ENCODE results near the gene EZR.

Gene EZR

DNA sequence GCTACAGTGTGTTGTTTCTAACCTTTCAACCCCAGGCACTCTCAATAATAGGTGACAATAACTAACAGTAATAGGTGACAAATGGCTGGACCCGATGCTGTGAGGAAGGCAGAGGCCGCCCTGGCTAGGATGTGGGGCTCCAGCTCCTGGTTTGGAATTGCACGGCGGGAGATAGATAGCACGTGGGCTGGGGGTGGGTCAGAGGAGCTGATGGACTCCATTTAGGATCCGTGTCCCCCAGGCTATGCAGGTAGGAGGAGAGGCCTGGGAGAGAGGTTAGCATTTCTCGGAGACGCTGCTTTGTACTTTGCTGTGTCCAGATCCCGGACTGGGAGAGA is 61.4 kb downstream of the EZR start:
- no peak for DNase-seq

DNA sequence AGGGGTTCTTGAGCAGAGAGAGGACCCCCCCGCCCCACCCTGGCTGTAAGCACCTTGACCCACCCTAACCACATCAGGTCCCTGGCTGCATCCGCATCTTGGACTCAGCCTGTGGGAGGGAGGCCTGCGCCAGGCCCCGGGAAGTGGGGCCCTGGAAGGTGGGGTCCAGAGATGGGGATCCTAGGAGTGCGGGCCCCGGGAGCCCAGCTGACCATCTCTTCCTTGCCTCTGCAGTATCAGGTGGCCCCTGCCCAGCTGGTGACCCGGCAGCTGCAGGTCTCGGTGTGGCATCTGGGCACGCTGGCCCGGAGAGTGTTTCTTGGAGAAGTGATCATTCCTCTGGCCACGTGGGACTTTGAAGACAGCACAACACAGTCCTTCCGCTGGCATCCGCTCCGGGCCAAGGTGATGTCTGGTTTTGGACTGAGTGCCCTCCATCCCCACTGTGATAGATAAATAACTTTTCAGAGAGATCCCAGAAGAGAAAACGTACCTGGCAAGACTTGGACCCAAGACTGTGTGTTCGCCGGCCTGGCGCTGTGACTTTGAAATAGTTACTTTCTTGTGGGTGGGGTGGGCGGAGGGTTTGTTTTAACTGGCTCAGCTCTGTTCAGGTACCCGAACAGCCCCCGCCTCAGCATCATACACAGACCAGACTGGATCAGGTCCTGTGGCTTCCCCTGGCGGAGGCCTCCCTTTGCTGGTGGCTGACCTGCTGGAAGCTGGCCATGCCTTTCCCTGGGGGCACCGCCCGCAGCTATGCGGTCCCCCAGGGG is 62.0 kb downstream of the EZR start:
- peak; percentile 4 for DNase-seq

DNA sequence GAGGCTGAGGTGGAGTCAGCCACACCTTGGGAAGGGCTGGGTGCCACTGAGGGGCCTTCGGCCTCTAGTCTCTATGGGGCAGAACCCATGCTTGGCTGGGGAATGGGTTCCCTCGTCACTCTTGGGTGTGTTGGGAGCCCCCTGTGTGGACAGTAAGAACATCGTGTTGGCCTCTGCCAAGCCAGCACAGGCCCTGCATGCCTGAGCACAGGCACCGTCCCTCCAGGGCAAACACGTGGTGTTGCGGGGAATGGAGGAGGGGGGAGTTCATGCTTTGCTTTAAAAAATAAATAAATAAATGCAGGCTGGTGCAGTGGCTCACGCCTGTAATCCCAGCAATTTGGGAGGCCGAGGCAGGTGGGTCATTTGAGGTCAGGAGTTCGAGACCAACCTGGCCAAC is 63.0 kb downstream of the EZR start:
- no peak for DNase-seq

DNA sequence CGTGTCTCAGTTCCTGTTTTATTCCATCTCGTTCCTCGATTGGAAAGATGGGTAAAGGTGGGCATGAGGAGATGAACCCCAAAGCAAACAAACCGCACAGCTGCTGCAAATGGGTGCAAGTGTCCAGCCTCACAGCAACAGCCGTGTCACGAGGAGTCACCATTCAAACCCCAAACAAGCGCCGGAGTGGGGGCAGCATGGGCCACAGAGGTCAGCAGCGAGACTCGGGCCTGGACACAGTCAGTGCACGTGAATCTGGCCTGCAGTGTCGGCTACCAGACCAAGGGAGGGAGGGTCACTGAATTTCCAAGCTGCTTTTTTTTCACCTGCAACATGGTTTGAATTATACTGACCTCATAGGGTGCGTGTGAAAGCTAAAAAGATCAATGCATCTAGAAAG is 63.5 kb downstream of the EZR start:
- DNase-seq = no peak

DNA sequence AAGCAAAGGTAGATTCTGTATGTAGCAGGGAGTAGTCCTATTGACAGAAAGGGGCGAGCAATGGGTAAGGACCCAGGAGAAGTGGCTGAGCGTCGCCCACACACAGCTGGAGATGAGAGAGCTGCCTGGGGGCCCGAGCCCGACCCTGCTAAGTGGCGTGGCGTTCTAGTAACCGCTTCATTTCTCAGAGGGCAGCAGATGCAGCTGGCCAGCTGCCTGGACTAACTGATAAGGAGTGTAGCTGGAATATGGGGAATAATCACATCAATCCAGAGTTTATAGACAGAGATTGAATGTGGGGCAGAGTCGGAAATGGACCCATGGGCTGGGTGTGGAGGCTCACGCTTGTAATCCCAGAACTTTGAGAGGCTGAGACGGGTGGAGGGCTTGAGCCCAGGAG is 64.4 kb downstream of the EZR start:
- no peak for DNase-seq

DNA sequence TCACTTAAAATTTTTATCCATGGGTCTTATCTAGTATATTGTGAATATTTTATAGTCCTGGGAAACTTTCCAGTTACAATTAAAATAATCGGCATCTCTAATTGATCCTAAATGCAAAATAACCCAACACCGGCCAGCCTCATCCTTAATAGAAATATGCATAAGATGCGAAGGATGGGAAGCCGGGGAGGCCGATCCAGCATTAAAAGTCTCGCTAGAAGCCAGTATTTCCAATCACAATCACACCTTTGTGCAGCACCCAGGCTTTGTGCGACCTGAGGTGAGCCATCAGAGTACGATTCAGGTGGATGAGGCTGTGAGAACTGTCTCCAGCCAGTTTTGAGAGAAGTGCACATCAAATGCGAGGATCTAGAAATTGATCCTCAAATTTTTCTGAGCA is 65.4 kb downstream of the EZR start:
- DNase-seq = no peak

DNA sequence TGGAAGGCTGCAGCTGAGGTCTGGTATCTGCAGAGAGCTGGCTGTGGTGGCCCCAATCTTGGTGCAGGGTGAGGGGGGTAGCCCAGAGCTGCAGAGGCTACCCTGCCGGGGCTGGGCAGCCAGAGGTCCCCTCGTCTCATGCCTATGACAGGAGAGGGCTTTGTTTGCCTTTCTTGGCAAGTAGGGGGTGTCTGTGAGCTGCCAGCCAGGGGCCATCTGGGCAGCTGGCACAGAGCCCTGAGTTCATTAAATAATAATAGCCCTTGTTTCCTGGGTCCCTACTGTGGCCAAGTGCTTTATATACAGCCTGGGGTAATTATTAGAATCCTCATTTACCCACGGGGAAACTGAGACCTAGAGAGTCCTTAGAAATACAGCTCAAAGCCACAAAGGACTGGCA is 66.6 kb downstream of the EZR start:
- DNase-seq = peak; percentile 3

DNA sequence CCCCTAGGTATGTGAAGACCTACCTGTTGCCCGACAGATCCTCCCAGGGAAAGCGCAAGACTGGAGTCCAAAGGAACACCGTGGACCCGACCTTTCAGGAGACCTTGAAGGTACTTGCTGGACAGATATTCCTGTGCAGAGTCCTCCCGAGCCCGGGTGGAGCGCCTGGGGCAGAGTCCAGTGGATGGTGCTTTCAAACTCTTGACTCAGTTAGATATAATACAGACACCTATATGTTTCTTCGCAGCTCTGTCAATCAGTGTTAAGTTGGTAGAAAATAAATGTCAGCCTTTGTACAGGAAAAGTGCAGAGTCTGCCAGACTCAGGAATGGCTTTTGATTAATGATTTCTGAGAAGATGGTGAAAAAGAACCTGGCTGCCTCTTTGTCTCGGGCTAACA is 67.2 kb downstream of the EZR start:
- DNase-seq = no peak

DNA sequence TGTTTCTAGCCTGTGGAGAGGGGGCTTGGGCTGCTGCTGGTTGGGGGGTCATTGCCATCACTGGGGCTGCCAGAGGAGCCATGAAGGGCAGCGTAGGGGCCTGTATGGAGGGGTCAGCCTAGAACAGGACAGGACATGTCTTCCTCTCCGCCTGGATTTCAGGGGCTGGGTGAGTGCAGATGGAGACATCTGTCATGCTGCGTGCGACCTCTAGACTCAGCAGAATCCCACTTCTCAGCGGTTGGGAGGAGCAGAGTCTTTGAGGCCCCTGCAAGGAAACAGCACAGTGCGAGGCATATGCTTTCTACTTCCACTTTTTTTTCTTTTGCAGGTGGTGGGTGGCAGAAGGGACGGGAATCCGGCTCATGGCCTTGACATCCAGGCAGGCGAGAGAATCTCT is 67.9 kb downstream of the EZR start:
- no peak for DNase-seq

DNA sequence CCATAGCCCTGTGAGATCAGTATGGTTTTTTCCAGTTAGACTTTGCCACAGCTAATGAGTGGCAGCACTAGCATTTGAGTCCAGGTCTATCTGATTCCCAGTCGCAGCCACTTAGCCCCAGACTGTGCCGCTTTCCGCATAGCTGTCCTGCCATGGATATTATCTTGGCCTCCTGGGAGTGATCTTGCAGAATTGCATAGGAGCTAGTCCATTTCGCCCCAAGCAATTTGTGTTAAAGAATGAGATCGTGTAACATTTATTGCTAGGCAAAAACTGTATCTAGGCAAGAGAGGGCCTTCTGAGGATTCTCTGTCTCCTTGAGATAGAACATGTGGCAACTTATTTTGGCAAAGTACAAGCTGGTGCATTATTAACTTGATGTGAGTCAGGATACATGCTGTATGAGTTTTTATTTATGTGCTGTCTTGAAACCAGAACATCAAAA is 74.2 kb downstream of the EZR start:
- no peak for DNase-seq

DNA sequence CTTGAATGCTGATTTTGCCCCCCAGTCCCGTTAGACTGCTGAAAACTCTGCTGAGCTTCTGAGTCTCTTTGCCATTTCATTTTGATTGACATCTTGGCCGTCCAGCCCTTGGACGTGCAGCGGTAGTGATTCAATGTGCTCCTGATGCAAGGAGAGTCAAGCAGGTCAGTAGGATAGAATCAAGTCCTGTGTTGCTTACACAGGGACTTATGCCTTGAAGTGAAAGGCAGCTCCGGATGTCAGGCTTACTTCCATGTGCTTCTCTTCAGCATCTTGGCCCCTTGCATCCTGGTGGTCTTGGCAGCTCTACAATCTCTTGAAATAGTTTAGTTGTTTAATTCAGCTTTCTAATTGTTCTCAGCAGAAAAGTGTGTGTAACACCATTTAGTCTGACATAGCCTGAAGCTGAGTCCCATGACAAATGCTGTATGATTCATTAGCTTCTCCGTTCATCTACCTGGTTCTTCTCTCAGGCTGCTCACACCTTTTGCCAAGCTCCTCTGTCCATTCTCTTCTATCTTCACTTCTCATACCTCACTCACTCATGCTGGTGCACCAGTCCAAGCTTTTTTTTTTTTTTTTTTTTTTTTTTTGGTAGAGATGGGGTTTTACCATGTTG is 76.0 kb downstream of the EZR start:
- no peak for DNase-seq

DNA sequence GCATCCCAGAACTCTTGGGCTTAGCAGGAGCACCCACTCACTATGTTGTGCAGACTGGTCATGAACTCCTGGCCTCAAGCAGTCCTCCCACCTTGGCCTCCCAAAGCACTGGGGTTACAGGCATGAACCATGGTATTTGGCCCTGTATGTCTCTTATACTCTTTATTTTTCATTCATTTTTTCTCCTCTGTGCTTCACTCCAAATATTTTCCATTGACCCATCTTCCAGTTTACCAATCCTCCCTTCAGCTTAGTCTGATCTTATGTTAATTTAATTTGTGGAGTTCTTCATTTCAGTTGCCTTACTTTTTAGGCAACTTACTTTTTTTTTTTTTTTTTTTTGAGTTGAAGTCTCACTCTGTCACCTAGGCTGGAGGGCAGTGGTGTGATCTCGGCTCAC is 79.5 kb downstream of the EZR start:
- DNase-seq = no peak

DNA sequence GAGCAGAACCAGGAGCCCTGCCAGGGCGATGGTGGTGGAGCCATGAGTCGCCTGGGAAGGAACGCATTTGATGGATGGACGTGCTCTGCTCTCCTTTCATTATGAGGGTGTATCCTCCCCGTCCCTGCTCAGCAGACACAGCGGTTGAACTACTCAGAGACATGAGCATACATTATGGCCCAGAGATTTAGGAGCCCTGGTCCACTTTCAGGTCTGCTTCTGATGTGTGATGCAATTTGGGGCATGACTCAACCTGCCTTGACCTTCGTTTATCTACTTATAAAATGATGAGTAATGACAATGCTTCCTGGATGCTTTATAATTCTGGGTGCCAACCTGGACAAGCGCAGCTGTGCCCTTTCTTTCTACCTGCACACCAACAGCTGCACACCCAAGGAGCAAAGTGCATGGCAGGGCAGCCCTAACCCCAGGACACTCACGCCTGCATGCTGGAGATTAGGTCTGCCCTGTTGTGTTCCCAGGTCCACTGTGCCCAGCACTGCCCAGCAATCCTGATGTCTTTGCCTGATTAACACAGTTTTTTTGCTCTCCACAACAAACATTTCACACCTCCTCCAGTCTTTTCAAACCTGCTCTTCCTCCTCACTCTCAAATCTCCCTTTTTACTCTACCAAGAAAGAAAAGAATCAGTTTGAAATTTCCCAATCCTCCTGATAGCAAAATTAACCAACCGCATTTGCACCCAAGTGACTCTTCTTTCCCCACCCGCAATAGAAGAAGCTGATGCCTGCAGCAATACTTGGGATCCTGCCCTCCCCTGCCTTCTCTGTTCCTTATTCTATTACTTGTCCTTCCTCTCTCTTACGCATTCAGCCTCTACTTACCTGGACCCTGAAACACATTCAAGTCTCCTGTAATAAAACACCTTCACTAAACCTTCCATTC is 81.2 kb downstream of the EZR start:
- no peak for DNase-seq

DNA sequence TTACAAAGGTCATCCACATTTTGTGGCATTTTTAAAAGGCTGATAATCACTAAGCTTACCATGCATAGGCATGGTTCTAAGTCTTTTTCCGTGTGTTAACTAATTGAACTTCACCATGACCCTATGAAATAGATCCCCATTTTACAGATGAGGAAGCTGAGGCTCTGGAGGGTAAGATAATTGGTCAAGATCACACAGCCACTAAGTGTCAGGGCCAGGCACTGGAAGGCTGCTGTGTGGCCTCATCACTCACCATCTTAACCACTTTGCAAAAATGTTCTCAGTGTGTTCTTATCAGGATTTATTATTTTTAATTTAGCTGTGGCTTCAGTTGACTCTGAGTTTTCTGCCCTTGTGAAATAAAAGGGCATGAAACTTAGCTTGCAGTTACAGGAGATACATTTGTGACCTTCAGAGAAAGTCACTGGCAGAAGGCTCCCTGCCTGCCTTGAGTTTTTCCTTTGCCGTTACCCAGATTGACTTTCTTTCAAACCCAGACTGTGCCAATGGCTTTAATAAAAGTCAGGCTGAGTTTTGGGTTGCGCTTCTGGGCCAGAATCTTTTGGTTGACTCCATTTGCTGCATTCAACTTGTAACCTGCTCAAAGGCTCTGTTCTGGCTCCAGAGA is 82.0 kb downstream of the EZR start:
- no peak for DNase-seq

DNA sequence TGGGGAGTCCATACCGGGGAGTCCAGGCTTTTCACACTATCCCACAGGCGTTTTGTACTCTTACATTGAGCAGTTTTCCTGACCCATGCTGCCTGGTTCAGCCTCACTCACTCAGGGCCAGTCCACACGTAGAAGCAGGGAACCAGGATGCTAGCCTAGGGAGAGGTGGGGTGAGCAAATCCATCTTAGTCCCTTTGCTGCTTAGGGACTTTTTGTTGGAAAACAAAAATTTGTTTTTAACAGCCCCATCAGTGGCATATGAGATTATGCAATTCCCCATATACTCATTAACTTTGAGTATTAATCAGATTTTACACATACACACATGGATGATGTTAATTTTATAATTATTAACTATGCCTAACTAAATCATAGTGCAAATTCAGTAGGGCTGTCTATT is 84.2 kb downstream of the EZR start:
- no peak for DNase-seq

DNA sequence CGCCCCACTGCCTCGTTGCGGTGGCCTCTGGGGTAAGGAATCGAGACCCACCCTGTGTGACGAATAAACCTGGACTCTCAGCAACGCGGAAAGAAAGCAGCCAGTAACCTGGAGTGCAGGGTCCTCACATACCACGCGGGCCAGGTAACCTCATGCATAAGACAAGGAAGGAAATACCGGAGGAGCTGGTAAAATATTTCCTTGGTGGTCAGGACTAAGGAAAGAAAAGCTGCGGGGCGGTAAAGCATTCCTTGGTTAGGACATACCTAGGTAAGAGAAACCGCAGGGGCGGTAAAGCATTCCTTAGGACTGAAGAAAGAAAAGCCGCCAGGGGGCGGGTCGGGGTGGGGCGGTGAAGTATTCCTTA is 88.6 kb downstream of the EZR start:
- DNase-seq = no peak

DNA sequence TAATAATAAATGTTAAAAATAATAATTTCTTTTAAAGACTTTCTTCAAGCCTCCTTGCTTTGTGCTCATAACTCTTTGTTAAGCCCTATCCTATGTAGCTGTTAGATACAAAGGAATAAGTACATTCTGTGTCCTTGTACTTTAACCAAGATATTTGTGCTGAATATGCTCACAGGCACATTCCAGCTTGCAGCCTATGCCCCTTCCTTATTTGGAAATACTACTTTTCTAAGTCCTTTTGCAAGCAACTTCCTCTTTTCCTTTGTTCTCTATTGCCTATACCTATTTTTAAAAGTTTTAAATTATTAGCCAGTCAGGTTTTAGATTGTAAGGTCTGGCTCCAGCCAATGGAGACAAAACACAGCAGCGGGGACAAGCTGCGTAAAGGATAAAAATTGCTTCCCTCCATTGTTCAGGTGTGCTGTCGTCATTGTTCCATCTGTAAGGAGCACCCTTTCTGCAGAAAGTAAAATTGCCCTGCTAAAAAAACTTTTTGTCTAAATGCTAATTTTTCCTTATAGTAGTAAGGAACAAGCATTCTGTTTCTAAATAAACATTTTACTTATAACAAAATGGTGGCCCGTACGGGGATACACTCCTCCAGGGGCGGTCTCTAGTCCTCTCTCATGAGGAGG is 89.1 kb downstream of the EZR start:
- no peak for DNase-seq

DNA sequence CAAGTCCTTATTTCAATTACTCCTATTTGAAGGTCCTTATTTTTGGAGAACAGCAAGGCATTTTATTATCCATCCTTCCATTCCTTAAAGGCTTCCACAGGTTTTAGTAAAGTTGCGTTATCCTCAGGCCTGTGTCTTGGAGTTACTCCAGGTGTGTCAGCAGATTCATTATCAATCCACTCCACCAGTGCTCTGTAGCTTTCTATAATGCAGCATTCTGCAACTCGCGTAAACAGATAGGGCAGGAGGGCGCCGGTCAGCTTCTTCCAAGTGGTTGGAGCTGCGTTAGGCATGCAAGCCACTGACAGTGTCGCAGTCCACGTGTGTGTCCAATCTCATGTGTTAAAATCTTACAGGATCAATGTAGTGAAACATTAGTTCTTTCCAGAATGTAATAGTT is 93.5 kb downstream of the EZR start:
- no peak for DNase-seq

DNA sequence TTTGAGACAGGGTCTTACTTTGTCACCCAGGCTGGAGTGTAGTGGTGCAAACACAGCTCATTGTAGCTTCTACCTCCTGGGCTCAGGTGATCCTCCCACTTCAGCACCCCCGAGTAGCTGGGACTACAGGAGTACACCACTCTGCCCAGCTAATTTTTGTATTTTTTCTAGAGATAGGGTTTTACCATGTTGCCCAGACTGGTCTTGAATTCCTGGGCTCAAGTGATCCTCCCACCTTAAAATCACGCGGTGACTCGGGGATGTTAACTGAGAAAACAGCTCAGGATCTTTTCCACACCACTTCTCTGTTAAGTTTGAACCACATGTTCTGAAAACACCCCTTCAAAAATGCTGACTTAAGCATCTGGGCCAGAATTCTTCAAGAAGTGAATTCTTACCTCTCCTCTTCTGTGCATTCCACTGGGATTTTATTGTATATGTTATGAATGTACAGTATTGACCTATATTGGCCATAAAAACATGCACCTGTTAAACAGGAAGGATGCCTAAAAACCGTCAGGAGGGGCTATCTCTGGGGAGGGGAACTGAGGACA is 96.9 kb downstream of the EZR start:
- no peak for DNase-seq

DNA sequence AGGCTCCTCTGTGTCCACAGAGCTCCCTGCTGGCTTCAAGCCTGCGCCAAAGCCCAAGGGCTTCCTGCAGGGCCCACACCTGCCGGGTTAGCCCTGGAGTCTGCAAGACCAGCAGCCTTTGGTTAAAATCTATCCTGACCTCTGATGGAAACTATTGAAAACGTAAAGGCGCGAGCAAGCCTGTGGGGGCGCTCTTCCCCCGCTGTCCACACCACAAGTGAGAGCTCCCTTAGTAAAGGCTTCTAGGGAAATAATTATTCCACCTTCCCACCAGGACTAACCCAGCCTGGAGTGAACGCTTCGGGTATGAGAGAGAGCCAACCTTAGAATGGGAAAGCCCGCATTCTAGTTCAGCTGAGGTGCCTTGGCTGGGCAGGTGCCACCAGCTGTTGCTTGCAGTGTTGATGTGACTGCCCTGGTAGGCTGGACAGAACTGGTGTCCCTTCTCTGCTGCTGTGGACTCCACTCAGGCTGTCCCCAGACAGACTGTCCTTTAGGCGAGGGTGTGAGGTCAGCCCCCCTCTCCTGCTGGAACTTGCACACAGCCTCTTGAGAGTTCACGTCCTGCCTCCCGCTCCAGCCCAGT is 100.6 kb downstream of the EZR start:
- DNase-seq = no peak

DNA sequence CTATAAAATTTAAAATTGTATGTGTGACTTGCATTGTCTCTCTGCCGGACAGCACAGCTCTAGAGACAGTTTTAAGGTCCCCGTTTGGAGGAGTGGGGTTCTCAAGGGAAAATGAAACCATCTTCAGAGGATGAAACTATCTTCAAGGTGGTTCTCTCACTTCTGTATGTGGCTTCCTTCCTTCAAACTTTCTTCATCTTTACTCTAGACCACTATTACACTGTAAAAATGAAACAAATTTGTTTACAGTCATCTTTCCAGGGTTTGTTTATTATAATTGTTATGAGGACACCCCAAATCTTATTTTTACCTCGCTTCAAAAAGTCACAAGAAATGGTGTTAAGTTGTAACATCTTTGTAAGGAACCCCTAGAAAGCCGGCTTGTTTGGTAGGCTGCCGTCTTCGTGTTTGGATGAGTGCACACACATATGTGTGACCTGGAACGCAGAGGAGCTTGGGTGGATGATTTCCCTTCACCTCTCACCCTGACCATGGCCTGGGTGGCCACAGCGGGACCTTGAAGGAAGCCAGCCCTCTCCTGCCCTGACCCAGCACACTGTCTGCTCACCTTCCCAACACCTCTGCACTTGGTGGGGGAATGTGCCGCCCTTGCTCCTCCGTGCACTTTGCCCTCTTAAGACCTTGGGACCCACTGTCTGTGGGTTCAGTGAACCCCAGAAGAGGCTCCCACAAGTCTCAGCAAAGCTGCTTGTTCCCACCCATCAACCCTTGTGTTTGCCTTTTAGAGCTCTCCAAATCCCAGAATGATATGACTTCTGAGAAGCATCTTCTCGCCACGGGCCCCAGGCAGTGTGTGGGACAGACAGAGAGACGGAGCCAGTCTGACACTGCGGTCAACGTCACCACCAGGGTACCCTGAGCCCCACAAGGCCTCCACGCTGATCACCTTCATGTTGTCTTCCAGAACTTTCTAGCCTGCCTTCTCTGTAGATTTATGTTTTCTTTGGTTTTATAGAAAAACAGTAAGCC is 101.5 kb downstream of the EZR start:
- peak; percentile 51 for DNase-seq

All from CD4-positive, alpha-beta T cell treated with Interleukin-10 for 1 hour (primary cell).